GM21737 (cell line): ENCODE results near the gene SAMD11.
"Not testable (repeated sequence)": the region's sequence is repeated elsewhere in the genome, so short reads cannot be mapped to it uniquely, and the experiment has no call there.

ENCODE experiments used
- ATAC-seq: cut with Tn5 transposase; IDR thresholded peaks from one replicate; pipeline ENCODE4 v1.9.1; 2021; ENCODE audit warnings: mild to moderate bottlenecking, moderate library complexity; ENCODE audit not compliant: unreplicated experiment

The SAMD11 gene

DNA sequence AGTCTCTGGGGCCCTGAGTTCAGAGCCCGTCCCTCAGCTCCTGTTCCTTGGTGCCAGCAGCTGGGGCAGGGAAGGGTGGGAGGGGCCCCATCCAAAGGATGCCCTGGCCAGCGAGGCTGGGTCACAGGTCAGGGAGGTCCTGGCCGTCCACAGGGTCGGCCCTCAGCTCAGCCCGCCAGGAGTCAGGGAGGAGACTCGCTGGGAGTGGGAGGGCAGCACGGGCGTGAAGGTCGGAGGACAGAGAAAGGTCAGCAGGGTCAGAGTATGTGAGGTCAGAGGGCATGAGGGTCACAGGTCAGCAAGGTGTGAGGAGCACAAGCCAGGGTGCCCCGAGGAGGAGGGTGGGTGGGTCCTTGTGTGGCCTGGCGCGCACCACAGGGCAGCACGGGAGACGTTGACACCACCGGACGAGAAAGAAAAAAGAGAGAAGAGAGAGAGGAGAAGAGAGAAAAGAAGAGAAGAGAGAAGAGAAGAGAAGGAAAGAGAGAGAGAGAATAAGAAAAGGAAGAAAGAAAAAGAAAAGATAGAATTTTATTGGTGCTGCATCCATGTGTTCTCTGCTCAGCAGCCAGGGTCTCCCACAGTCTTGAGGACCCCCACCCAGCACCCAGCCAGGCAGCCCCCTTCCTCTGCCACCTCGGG, 51.1 kb downstream of the SAMD11 start:
- ATAC-seq = no peak

DNA sequence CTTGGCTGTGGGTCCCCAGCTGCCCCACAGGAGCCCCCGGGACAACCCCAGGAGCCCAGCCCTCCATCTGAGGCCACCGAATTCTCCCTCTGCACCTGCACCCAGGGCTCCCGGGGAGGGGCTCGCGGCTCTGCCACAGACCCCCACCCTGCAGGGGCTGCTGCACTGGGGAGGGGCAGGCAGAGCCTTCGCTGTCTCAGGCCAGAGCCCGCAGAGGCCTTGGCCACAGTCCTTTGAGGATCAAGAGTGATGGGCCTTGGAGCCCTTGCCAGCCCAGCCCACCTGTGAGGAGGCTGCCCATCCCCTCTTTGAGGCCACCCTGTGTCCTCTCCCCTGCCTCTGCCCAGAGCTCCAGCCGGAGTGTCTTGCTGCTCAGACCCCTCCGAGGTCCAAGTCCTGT, 51.6 kb downstream of the SAMD11 start:
- ATAC-seq = no peak

DNA sequence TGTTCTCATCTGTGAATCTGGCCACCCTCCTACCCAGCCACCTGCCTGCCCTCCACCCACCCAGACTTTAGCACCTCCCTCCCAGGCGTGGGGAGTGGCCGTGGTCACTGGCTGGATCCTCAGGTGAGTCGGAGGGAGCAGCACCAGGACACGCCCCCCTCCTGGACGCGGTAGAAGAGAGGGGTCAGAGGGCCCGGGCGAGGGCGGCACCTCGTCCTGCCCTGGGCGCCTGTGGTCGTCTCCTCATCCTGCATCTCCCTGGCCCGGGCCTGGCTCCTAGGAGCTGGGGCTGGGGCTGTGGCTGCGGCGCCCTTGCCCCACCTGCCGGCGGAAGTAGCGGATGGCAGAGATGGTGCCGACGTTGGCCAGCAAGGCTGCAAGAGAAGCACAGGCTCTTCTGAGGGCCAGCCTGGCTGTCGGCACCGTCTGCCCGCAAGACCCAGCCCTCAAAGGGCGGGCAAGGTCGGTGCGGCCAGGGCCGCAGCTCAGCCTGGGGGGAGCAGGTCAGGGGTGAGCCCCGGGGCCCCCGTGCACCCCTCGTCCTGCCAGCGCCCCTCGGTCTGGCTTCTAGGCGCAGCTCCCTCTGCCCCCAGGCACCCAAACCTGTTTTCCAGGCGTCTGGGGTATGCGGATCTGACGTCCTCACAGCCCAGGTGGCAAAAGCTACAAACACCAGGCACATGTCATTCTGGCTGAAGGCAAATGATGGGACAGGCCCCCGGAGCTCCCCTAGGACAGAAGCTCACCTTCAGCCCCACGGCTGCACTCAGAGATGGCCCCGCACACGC, 52.4 kb downstream of the SAMD11 start:
- no peak for ATAC-seq

DNA sequence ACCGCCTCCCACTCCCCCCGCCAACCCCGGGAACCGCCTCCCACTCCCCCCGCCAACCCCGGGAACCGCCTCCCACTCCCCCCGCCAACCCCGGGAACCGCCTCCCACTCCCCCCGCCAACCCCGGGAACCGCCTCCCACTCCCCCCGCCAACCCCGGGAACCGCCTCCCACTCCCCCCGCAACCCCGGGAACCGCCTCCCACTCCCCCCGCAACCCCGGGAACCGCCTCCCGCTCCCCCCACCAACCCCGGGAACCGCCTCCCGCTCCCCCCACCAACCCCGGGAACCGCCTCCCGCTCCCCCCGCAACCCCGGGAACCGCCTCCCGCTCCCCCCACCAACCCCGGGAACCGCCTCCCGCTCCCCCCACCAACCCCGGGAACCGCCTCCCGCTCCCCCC, 53.1 kb downstream of the SAMD11 start:
- ATAC-seq = not testable (repeated sequence)

DNA sequence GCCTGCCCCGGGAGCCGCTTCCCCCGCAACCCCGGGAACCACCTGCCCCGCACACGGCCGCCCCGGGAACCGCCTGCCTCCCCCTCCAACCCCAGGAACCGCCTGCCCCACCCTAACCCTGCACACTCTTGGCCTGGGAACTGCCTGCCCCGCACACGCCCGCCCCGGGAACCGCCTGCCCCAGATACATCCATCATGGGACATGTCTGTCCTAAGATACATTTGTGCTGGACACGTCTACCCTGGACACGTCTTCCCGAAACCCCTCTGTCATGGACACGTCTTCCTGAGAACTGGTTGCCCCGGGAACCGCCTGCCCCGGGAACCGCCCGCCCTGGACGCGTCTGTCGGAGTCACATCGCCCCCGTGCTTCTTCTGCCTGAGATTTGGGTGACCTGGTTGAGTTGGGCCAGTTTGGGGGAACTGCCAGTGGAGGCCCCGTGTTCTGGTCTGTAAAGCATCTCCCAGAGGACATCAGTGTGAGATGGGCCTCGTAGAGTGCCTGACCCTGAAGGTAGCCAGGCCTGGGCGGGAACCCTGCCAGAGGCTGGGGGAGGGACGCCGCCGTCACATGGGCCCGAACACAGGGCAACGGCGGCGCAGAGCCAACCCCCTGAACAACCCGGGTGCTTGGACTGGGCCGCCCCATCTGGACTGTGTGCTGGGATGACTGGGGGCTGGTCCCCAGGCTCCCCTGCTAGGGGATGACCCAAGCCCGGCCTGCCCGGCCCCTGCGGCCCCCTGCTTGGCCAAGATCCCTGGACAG, 54.5 kb downstream of the SAMD11 start:
- no peak for ATAC-seq

DNA sequence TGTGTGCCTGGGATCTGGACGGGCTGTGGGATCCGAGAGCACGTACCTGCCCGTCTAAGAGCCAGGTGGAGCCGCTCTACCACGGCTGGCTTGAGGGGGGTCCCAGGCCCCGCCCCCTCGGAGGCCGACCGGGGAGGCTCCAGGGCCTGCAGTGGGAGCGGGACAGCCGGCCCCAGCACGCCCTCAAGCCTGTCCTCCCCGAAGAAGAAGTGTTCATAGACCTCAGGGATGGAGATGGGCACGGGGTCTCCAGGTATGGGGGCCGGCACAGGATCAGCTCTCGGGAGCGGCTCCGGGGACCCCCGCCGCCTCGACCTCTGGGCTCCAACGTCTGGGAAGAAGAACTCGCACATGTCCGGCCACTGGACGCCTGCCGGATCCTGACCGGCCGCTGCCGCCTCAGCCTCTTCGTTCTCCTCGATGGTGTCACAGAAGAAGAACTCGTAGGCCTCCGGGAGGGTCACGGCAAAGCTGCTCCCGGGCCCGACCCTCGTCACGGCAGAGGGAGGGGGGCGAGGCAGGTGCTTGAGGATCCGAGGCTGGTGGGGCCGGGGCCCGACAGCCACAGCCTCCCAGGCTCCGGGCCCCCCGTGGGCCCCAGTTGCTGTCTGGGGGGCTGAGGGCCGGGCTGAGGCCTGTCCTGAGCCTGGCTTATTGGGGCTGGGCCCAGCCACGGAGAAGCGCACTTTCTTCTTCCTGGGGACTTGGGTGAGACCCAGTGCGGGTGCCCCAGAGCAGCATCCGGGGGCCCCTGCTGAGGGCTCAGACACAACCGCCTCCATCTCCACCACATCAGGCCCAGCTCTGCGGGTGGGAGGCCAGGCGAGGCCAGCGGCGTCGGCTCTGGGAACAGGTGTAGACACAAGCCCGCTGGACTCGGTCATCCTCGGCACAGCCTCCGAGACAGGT, 55.4 kb downstream of the SAMD11 start:
- ATAC-seq = no peak

- no peak for ATAC-seq
Observed at GRCh38 chr1:979744-980072, 56.0 kb downstream of the SAMD11 start.

DNA sequence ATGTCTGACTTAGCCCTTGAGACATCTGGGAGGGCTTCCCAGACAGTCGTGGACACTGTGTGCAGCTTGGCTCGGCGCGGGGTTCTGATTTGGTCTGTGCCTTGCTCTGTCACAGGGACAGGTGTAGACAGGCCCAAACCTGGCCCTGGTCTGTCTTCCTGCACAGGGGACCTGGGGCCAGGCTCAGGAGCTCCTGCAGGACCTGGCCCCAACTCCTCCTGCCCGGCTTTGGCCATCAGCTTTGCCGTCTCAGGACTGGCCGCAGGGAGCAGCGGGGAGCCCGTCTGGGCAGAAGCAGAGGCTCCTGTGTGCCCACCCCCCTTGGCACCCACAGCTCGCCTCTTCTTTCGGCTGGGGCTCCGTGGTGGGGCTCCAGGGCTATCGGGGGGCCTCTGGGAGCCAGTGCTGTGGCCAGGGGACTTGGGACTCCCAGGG, 56.4 kb downstream of the SAMD11 start:
- ATAC-seq = no peak

GRCh38 chr1:980602-981395, 57.1 kb downstream of the SAMD11 start:
- ATAC-seq = no peak

DNA sequence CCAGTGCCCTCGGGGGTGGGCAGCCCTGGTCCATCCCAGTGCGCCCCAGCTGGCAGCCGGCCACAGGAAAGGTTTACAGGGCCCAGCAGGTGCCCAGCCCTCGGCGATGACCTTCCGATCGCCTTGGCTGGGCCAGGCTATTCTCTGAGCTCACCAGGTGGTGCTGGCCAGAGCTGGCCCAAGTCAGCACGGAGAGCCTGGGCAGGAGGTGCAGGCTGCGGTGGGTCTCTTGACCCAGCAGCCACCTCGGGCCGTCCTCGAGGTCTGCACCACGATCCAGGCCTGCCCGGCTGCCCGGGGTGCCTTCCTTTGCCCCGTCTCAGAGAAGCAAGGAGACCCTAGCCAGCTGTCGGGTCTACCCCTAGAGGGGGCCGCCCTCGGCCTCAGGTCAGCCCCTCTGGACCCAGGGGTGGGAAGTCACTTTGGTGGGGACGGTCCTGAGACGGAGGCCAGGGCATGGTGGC, 57.8 kb downstream of the SAMD11 start:
- ATAC-seq = no peak

DNA sequence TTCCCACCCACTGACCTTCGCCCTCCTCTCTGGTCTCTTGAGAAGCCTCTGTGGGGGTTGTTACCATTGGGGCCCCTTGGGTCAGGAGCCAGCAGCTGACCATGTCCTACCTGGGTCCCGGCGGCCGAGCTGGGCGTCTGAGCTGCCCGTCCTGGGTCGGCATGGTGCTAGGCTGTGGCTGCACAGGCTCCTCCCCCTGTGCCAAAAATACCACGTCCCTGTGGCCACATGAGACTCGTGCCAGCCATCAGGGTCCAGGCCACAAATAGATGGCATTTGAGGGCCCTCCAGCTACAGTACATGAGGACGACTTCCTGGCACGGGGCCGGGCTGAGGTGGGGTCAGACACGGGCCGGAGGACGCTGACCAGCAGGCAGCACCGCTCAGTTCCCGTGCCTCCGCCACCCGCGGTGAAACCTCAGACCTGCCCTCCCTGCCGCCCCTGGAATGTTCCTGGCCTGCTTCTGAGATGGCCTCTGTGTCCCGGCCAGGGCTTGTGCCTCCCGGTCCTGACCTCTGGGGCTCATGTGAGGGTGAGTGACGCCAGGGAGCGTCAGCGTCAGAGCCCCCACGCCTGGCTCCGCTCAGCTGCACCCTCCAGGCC, 58.3 kb downstream of the SAMD11 start, which contains the start of gene PERM1:
PERM1 (minus strand) TSS at position 139 of the 604 bp plus-strand sequence. CDS start 1,064 bp downstream, outside the sequence.
- ATAC-seq = no peak

- no peak for ATAC-seq
Observed at GRCh38 chr1:982765-983436, 59.2 kb downstream of the SAMD11 start.

- ATAC-seq = no peak
Observed at GRCh38 chr1:983798-984475, 60.2 kb downstream of the SAMD11 start.

- no peak for ATAC-seq
Observed at GRCh38 chr1:984476-984814, 60.7 kb downstream of the SAMD11 start.

DNA sequence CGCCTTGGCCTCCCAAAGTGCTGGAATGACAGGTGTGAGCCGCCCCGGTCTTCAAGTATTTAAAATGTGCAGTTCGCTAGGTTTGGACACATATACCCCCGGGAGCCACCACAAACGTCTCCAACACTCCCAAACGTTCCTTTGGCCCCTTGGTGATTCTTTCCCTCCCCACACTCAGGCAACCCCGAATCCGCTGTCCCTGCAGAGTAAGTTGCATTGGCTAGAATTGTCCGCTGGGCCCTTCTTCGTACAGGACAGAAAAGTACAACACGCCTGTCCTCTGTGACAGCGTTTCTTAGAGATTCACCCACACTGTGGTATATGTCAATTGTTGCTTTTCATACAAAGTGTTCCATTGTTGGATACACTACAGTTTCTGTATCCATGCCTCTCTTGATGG, 61.4 kb downstream of the SAMD11 start:
- ATAC-seq = no peak

GRCh38 chr1:988061-988460, 64.3 kb downstream of the SAMD11 start:
- not testable (repeated sequence) for ATAC-seq

DNA sequence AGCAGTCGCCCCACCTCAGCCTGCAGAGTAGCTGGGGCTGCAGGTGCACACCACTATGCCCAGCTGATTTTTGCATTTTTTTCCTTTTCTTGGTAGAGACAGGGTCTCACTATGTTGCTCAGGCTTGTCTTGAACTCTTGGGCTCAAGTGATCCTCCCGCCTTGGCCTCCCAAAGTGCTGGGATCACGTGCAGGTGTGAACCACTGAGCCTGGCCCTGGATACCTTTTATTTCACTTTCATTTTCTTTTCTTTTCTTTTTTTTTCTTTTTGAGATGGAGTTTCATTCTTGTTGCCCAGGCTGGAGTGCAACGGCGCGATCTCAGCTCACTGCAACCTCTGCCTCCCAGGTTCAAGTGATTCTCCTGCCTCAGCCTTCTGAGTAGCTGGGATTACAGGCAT, 67.6 kb downstream of the SAMD11 start:
- not testable (repeated sequence) for ATAC-seq

DNA sequence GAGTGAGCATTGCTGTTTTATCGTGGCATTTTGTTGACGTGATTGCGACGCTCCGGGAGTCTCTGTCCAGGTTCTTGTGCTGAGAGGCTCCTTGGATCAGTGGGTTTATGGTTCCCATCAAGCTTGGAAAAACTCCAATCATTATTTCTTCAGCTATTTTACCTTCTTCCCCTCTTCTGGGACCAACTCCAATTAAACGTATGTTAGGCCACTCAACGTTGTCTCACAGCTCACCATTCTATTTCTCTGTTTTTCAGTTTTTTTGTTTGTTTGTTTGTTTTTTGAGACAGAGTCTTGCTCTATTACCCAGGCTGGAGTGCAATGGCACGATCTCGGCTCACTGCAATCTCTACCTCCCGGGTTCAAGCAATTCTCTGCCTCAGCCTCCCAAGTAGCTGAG, 68.2 kb downstream of the SAMD11 start:
- no peak for ATAC-seq
